Lower lobe of right lung (tissue), 2 donors: ENCODE measurements around the gene ZNF652. TPM values are rescaled to one million over a fixed set of nuclear protein-coding genes. Genes with fewer than 3 reads are reported as not detected.

Experiments
- ATAC-seq, 2 donors: fragments of 200-7000 bp; cut with Tn5 transposase; one replicate each; pipeline ENCODE4 v1.9.1; 2020 to 2022; ENCODE audit warnings: mild to moderate bottlenecking in 2 of 2, moderate library complexity in 2 of 2
- DNase-seq: peaks from one replicate; pipeline ENCODE4 v3.0.0-alpha.2; 2020
- H3K27ac ChIP-seq: fragments of 200-600 bp; one replicate; pipeline ENCODE4 v1.8.0; 2022
- H3K27me3 ChIP-seq: fragments of 200-600 bp; one replicate; pipeline ENCODE4 v1.8.0; 2022; ENCODE audit warnings: low read depth
- H3K36me3 ChIP-seq: fragments of 200-600 bp; one replicate; pipeline ENCODE4 v1.8.0; 2022; ENCODE audit warnings: mild to moderate bottlenecking
- H3K4me1 ChIP-seq: fragments of 200-600 bp; one replicate; pipeline ENCODE4 v1.8.0; 2022
- H3K4me3 ChIP-seq: fragments of 200-600 bp; one replicate; pipeline ENCODE4 v1.8.0; 2022; ENCODE audit warnings: mild to moderate bottlenecking
- H3K9me3 ChIP-seq: fragments of 200-600 bp; one replicate; pipeline ENCODE4 v1.8.0; 2022
- intact Hi-C: fragments of 100-400 bp; cut with DNase I; formaldehyde crosslinking; loops from one replicate; pipeline ENCODE4 v1.11.0; 2022
- total RNA-seq: library from RNA; stranded (reverse); fragmentation: NEBNext Ultra II Directional; extraction: Animal tissue kit (Norgen Biotek cat#: 25700); gene quantifications from one replicate; pipeline ENCODE4 v1.2.1, GENCODE V29; 2021
- TF ChIP-seq, protein P1 (sequence below): fragments of 200-600 bp; IDR thresholded peaks from one replicate; pipeline ENCODE4 v1.8.0; 2022; ENCODE audit warnings: antibody characterized with exemption, mild to moderate bottlenecking
- donor health status: DM: no; HTN: yes; CAD: no; lungs with severe emphysema.

The ZNF652 gene
- total RNA-seq, 1 donor from 2014 or later = 49.0 TPM

DNA sequence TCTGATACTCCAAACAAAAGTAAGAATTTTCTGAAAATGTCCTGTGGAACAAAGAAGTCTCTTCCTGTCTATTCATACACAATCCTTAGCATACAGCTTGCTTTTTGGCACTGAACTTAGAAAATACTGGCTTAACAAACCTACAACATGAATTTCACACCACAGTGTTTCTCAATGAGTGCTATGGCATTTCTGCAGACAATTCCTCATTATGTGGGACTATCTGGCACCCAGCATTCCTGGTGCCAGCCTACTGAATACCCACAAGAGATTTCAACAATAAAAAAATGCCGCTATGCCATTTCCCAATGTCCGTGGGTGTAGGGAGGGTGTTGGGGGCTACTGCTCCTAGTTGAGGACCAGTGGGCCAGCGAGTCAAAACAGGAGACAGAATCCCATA is 62.1 kb downstream of the ZNF652 start:
- peaks cover 53% of the 10 kb centered on the region for H3K36me3 ChIP-seq
- no peak for ATAC-seq

GRCh38 chr17:49298371-49298976 is 63.6 kb downstream of the ZNF652 start:
- H3K4me3 ChIP-seq = no peak overlapping the region
- peaks cover 53% of the 10 kb centered on the region for H3K36me3 ChIP-seq
- no peaks in the 10 kb centered on the region for H3K9me3 ChIP-seq
- TF ChIP-seq, protein P1, sequence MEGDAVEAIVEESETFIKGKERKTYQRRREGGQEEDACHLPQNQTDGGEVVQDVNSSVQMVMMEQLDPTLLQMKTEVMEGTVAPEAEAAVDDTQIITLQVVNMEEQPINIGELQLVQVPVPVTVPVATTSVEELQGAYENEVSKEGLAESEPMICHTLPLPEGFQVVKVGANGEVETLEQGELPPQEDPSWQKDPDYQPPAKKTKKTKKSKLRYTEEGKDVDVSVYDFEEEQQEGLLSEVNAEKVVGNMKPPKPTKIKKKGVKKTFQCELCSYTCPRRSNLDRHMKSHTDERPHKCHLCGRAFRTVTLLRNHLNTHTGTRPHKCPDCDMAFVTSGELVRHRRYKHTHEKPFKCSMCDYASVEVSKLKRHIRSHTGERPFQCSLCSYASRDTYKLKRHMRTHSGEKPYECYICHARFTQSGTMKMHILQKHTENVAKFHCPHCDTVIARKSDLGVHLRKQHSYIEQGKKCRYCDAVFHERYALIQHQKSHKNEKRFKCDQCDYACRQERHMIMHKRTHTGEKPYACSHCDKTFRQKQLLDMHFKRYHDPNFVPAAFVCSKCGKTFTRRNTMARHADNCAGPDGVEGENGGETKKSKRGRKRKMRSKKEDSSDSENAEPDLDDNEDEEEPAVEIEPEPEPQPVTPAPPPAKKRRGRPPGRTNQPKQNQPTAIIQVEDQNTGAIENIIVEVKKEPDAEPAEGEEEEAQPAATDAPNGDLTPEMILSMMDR = no peak
- intact Hi-C loops = no loop called here
- DNase-seq (no peak), ATAC-seq (no peak)
- H3K4me1 ChIP-seq = no peaks in the 10 kb centered on the region
- H3K27me3 ChIP-seq = no peaks in the 10 kb centered on the region
- H3K27ac ChIP-seq = no peak overlapping the region

More for the DNA sequence above, 62.1 kb downstream of the ZNF652 start:
- no peak for DNase-seq
- Histone ChIP-seq H3K4me1 (no peaks in the 10 kb centered on the region), H3K9me3 (no peaks in the 10 kb centered on the region), H3K27me3 (no peaks in the 10 kb centered on the region), H3K4me3 (no peak overlapping the region), H3K27ac (no peak overlapping the region)
- TF ChIP-seq, protein P1 = no peak
- intact Hi-C loops = no loop called here

DNA sequence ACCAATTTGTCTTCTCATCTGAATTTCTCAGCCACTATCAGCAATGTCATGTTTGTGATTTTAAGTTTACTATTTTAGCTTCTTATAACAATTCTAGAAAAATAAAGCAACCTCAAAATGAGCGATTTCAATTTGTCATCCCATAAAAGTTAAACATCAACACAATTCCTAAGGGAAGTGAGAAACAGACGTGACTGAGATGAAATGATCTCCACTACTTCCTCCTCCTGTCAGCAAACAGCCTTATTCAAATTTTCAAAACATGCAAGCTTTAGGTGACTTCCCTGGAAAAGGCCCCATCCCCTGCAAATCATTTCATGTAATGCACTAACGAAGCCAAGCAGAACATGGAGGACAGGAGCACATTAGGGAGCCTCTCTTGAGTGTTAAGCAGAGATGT is 64.9 kb downstream of the ZNF652 start:
- no peak for ATAC-seq
- Histone ChIP-seq H3K4me1 (no peaks in the 10 kb centered on the region), H3K36me3 (peaks cover 50% of the 10 kb centered on the region), H3K4me3 (no peak overlapping the region), H3K27me3 (no peaks in the 10 kb centered on the region), H3K9me3 (no peaks in the 10 kb centered on the region), H3K27ac (no peak overlapping the region)
- DNase-seq = no peak
- intact Hi-C loops = no loop called here
- TF ChIP-seq, protein P1 = no peak

DNA sequence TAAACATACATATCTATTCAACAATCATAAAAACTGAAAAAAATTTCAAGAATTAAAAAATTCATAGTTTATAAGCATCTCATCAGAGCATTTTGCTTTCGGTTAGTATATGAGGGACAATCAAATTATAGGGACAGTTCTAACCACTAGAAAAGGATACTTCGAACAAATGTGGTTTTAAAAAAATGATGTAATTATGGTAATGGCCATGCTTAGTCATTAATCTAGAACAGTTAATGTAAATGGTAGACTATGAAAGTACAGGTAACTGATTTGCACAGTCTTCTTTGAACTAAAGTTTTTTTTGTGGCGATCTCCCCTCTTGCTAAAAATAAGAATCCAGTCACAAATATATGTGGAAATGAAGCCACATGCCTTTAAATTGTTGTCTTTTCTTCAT is 67.9 kb downstream of the ZNF652 start:
- H3K36me3 ChIP-seq = peaks cover 31% of the 10 kb centered on the region
- H3K27me3 ChIP-seq = no peaks in the 10 kb centered on the region
- H3K4me1 ChIP-seq = no peaks in the 10 kb centered on the region
- H3K27ac ChIP-seq = no peak overlapping the region
- ATAC-seq = no peak
- H3K9me3 ChIP-seq = no peaks in the 10 kb centered on the region
- intact Hi-C loops = no loop called here
- no peak overlapping the region for H3K4me3 ChIP-seq
- TF ChIP-seq, protein P1 = no peak
- DNase-seq = no peak

GRCh38 chr17:49292901-49293300 is 69.1 kb downstream of the ZNF652 start:
- H3K4me1 ChIP-seq = no peaks in the 10 kb centered on the region
- TF ChIP-seq, protein P1 = no peak
- DNase-seq = no peak
- ATAC-seq = no peak
- H3K27me3 ChIP-seq = no peaks in the 10 kb centered on the region
- no peaks in the 10 kb centered on the region for H3K9me3 ChIP-seq
- peaks cover 20% of the 10 kb centered on the region for H3K36me3 ChIP-seq
- no peak overlapping the region for H3K27ac ChIP-seq
- H3K4me3 ChIP-seq = no peak overlapping the region
- intact Hi-C loops = no loop called here

DNA sequence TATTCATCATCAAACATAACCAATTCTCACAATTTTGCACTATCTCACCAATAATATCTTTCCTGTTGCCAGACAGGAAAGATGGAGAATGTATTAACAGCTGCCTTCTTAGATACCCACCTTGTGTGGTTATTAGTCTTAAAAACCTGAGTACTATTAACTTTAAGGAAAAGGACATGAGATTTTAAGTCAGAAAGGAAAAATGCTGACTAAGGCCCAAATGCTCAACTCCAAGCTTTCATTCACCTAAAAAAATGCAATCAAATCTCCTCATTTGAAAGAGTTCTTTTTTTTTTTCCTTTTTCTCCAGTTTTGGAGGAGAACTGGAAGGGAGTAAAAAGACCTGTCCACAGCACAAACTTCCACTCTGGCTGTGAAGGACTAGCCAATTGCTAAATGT is 70.1 kb downstream of the ZNF652 start:
- Histone ChIP-seq H3K27ac (no peak overlapping the region), H3K36me3 (peaks cover 12% of the 10 kb centered on the region), H3K27me3 (no peaks in the 10 kb centered on the region), H3K9me3 (no peaks in the 10 kb centered on the region), H3K4me3 (no peak overlapping the region), H3K4me1 (no peaks in the 10 kb centered on the region)
- ATAC-seq = no peak
- no peak for DNase-seq
- TF ChIP-seq, protein P1 = no peak
- intact Hi-C loops = no loop called here
